ENCODE data around the gene LNP1. TPM values are rescaled to one million over a fixed set of nuclear protein-coding genes. Genes with fewer than 3 reads are reported as not detected.

The LNP1 gene
- total RNA-seq, 6 donors from 2014 or later, result 1.4 to 5.2 (median 2.1) TPM

DNA sequence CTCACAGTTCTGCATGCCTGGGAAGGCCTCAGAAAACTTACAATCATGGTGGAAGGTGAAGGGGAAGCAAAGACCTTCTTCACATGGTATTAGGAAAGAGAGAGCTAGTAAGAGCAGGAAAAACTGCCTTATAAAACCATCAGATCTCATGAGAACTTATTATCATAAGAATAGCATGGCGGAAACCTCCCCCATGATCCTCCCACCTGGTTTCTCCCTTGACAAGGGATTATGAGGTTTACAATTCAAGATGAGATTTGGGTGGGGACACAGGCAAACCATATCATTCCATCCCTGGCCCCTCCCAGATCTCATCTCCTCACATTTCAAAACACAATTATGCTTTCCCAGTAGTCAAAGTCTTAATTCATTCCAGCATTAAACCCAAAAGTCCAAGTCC lies 56.5 kb downstream of the LNP1 start:
- no peak for DNase-seq
- no peak for ATAC-seq (ENCODE audit: low FRiP score in 2 of 2)
- no peak overlapping the region for H3K4me3 ChIP-seq
- TF ChIP-seq POLR2AphosphoS5 (IDR thresholded peaks at IDR 0.05) (no peak), POLR2A (IDR thresholded peaks at IDR 0.05) (no peak), EP300 (IDR thresholded peaks at IDR 0.05) (no peak)
- TF ChIP-seq, protein P1, sequence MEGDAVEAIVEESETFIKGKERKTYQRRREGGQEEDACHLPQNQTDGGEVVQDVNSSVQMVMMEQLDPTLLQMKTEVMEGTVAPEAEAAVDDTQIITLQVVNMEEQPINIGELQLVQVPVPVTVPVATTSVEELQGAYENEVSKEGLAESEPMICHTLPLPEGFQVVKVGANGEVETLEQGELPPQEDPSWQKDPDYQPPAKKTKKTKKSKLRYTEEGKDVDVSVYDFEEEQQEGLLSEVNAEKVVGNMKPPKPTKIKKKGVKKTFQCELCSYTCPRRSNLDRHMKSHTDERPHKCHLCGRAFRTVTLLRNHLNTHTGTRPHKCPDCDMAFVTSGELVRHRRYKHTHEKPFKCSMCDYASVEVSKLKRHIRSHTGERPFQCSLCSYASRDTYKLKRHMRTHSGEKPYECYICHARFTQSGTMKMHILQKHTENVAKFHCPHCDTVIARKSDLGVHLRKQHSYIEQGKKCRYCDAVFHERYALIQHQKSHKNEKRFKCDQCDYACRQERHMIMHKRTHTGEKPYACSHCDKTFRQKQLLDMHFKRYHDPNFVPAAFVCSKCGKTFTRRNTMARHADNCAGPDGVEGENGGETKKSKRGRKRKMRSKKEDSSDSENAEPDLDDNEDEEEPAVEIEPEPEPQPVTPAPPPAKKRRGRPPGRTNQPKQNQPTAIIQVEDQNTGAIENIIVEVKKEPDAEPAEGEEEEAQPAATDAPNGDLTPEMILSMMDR (IDR thresholded peaks at IDR 0.05), result no peak
- H3K4me1 ChIP-seq, result no peaks in the 10 kb centered on the region
- no peaks in the 10 kb centered on the region for H3K27me3 ChIP-seq
- 95 to 100% methylated on average over 1 of the region's 1 CpG for WGBS, 2 donors
- H3K9me3 ChIP-seq, result no peaks in the 10 kb centered on the region
- H3K36me3 ChIP-seq, result no peaks in the 10 kb centered on the region
- no peak overlapping the region for H3K27ac ChIP-seq

DNA sequence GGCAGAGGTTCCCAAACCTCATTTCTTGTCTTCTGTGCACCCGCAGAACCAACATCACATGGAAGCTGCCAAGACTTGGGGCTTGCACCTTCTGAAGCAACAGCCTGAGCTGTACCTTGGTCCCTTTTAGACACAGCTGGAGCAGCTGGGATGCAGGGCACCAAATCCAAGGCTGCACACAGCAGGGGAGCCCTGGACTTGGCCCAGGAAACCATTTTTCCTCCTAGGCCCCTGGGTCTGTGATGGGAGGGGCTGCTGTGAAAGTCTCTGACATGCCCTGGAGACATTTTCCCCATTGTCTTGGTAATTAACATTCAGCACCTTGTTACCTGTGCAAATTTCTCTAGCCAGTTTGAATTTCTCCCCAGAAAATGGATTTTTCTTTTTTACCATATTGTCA lies 57.5 kb downstream of the LNP1 start:
- TF ChIP-seq EP300 (IDR thresholded peaks at IDR 0.05) (no peak), POLR2AphosphoS5 (IDR thresholded peaks at IDR 0.05) (no peak), POLR2A (IDR thresholded peaks at IDR 0.05) (no peak)
- TF ChIP-seq, protein P1 (IDR thresholded peaks at IDR 0.05), result no peak
- Histone ChIP-seq H3K9me3 (no peaks in the 10 kb centered on the region), H3K4me1 (no peaks in the 10 kb centered on the region), H3K27ac (no peak overlapping the region), H3K27me3 (no peaks in the 10 kb centered on the region), H3K4me3 (no peak overlapping the region), H3K36me3 (no peaks in the 10 kb centered on the region)
- 94 to 100% methylated on average over 1 of the region's 1 CpG for WGBS, 2 donors
- DNase-seq (no peak), ATAC-seq (ENCODE audit: low FRiP score in 2 of 2) (no peak)

DNA sequence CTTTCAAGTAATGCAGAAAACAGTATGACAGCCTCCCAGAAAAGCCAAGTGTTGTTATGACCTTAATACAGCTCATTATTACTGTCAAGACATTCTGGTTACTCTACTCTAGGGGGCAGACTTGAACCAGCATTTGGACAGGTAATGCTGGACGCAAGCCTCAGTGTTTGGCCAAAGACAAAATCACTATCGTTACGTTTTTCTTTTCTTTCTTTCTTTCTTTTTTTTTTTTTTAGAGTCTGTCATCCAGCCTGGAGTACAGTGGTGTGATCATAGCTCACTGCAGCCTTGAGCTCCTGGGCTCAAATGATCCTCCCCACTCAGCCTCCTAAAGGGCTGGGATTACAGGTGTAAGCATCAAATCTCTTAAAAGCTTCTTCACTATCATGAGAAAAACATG lies 61.7 kb downstream of the LNP1 start:
- DNase-seq, result no peak
- peak; percentile 79 to 92 for ATAC-seq (ENCODE audit: low FRiP score in 2 of 2)
- peaks cover 0 to 8% (median 3%) of the 10 kb centered on the region in 4 donors for H3K4me1 ChIP-seq
- no peak for TF ChIP-seq POLR2A (IDR thresholded peaks at IDR 0.05)
- TF ChIP-seq, protein P1 (IDR thresholded peaks at IDR 0.05), result peak; percentile 37 to 78 (median 62)
- TF ChIP-seq POLR2AphosphoS5 (IDR thresholded peaks at IDR 0.05), result no peak
- H3K27me3 ChIP-seq, result no peaks in the 10 kb centered on the region
- H3K4me3 ChIP-seq, result no peak overlapping the region
- WGBS, 2 donors, result 0 to 4% methylated on average over 3 of the region's 3 CpGs
- peaks cover 0 to 3% (median 0%) of the 10 kb centered on the region in 4 donors for H3K9me3 ChIP-seq
- no peaks in the 10 kb centered on the region for H3K36me3 ChIP-seq
- no peak overlapping the region for H3K27ac ChIP-seq

DNA sequence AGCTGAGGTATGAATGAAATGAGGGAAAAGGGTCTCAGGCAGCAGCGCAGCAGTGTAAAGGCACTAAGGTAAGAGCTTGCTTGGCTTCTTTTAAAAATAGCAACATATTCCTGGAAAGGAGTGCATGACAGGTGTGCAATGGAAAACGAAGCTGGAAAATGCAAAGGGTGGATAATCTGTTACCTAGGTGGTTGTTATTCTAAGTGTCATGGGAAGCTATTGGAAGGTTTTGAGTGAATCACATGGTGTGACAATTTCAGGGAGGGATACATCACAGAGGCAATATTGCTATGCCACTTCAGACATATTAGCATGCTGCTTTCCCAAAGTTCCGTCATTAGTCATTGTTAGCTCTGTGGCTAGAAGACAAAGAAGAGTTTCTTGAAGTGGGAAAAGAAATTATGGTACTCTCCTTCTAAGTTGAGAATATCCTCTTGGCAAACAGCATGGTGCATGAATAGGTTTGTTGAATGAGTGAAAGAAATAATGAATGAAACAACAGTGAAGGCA lies 62.4 kb downstream of the LNP1 start:
- 60 to 64% methylated on average over 3 of the region's 3 CpGs for WGBS, 2 donors
- TF ChIP-seq POLR2AphosphoS5 (IDR thresholded peaks at IDR 0.05) (no peak), POLR2A (IDR thresholded peaks at IDR 0.05) (no peak), EP300 (IDR thresholded peaks at IDR 0.05) (no peak)
- TF ChIP-seq, protein P1 (IDR thresholded peaks at IDR 0.05), result no peak
- Histone ChIP-seq H3K27ac (no peak overlapping the region), H3K4me1 (peaks cover 0 to 8% (median 3%) of the 10 kb centered on the region in 4 donors), H3K9me3 (peaks cover 0 to 3% (median 0%) of the 10 kb centered on the region in 4 donors), H3K36me3 (no peaks in the 10 kb centered on the region), H3K4me3 (no peak overlapping the region), H3K27me3 (no peaks in the 10 kb centered on the region)
- ATAC-seq (ENCODE audit: low FRiP score in 2 of 2) (no peak), DNase-seq (no peak)
